Activated T-helper 1 cell treated with Interleukin-2 at 50 U/mL for 16 hours (primary cell): ENCODE data around the gene NCAPH2.
"Not testable (repeated sequence)": the region's sequence is repeated elsewhere in the genome, so short reads cannot be mapped to it uniquely, and the experiment has no call there.

Experiments used
- DNase-seq: peaks from one replicate; pipeline ENCODE4 v3.0.0-alpha.2; 2020; ENCODE audit warnings: low read depth

The NCAPH2 gene

DNA sequence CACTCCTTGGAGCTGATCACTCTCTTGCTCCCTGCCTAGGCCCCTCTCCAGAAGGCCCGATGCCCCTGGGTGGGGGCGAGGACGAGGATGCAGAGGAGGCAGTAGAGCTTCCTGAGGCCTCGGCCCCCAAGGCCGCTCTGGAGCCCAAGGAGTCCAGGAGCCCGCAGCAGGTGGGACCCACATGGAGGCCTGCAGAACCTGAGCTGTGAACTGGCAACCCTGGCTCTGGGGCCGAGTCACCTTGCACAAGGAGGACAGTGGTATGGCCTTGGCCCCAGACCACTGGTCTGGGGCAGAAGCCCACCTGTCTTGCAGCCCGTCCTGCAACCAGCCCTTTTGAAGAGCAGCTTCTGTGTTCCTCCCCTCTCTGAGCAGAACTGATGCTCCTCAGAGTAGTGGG is 11.1 kb downstream of the NCAPH2 start:
- DNase-seq, result no peak

GRCh38 chr22:50520184-50520583 is 12.2 kb downstream of the NCAPH2 start:
- DNase-seq, result not testable (repeated sequence)

DNA sequence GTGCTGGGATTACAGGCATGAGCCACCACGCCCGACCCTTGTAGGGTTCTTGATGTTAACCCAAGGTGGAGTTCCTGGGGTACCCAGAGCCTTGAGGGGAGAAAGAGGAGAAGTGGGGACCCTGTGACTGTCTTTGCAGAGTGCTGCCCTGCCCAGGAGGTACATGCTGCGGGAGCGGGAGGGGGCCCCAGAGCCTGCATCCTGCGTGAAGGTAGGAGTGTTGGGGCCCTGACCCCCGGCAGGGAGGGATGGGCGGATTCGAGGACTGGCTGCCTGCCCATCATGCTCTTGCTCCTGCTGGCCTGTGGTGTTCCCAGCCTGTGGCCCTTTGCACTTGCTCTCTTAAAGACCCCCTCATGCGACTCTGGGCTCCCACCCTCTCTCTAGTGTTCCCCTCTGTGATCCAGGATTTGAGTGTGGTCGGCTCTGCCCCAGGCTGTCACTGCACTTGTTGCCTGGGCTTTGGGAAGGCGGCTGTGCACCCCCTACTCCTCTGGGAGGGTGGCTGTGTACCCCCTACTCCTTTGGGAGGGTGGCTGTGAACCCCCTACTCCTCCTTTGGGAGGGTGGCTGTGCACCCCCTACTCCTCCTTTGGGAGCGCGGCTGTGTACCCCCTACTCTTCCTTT is 12.9 kb downstream of the NCAPH2 start:
- DNase-seq, result no peak

DNA sequence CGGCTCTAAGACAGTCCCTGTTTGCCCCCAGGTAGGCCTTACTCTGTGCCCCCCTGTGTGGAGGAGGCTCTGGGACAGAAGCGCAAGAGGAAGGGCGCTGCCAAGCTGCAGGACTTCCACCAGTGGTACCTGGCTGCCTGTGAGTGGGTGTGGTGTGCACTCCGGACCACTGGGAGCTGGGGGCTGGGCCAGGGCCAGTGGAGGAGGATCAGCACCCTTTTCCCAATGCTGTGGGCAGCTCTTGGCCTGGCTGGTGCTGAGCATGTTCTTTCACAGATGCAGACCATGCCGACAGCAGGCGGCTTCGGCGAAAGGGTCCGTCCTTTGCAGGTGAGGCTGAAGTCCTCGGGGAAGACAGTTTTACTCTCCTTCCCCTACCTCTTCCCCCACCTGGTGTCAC is 13.7 kb downstream of the NCAPH2 start:
- DNase-seq, result no peak

- no peak for DNase-seq
Measured at GRCh38 chr22:50522208-50522805, 14.3 kb downstream of the NCAPH2 start.

GRCh38 chr22:50522806-50523438 is 14.9 kb downstream of the NCAPH2 start:
- no peak for DNase-seq

- no peak for DNase-seq
Measured at GRCh38 chr22:50523458-50523805, 15.4 kb downstream of the NCAPH2 start.

GRCh38 chr22:50523806-50524675 is 16.0 kb downstream of the NCAPH2 start:
- no peak for DNase-seq

DNA sequence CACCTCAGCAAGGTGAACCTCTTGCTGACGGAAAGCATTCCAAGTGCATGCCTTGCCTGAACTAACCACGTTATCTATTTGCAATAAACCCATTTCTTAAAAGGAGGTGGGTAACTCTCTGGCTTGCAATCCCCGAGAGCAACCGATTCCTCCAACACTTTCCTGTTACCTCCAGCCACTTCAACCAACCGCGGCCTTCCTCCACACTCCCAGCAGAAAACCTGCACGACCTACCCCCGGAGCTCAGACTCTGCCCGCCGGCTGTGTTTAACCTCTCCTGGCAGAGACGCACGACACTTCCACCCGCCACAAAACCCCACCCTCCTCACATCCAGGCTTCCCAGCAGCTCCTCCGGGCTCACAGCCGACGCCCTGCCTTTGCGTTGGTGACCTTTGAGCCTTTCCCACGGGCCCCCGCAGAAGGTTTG is 16.7 kb downstream of the NCAPH2 start:
- DNase-seq, result no peak

GRCh38 chr22:50525104-50525857 is 17.3 kb downstream of the NCAPH2 start, which contains the start of gene SCO2:
SCO2 (minus strand) TSS chr22:50525598; CDS start chr22:50524411, 1,187 bp downstream.
- peak; percentile 98 for DNase-seq

DNA sequence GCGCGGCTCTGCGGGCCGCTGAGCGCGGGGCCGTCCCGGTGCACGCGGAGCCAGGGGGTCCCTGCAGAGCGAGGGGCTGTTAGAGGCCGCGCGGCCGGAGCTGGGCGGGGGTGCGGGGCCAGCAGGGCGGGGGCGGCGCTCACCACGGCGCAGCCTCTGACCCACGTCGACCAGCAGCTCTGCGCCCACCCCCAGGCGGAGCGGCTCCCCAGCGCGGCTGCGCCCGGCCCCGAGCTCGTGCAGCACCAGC is 17.8 kb downstream of the NCAPH2 start:
- DNase-seq, result no peak

GRCh38 chr22:50526108-50526833 is 18.2 kb downstream of the NCAPH2 start:
- DNase-seq, result peak; percentile 67

- DNase-seq, result no peak
Measured at GRCh38 chr22:50526834-50527801, 19.1 kb downstream of the NCAPH2 start.

- DNase-seq, result no peak
Measured at GRCh38 chr22:50527921-50528681, 20.1 kb downstream of the NCAPH2 start.

GRCh38 chr22:50528682-50529415 is 20.8 kb downstream of the NCAPH2 start:
- no peak for DNase-seq

- no peak for DNase-seq
Measured at GRCh38 chr22:50529416-50529896, 21.4 kb downstream of the NCAPH2 start.

- peak; percentile 55 for DNase-seq
Measured at GRCh38 chr22:50529897-50530579, 22.0 kb downstream of the NCAPH2 start, which contains the start of gene TYMP. TYMP (minus strand) TSS chr22:50530012; CDS start chr22:50529709, 303 bp downstream.

- DNase-seq, result no peak
Measured at GRCh38 chr22:50530580-50530876, 22.5 kb downstream of the NCAPH2 start.
